ENCODE measurements around the gene CDK9.

The CDK9 gene

GRCh38 chr9:127808347-127809001, 22.6 kb downstream of the CDK9 start:
- DNase-seq (ENCODE audit: low read depth), result no peak
- no peak for TF ChIP-seq CTCF (IDR thresholded peaks at IDR 0.05; ENCODE audit: insufficient read depth, low read depth, low read length, missing control alignments)

GRCh38 chr9:127809002-127809539, 23.2 kb downstream of the CDK9 start:
- no peak for DNase-seq (ENCODE audit: low read depth)
- TF ChIP-seq CTCF (IDR thresholded peaks at IDR 0.05; ENCODE audit: insufficient read depth, low read depth, low read length, missing control alignments), result no peak
- no peak overlapping the region for H3K4me3 ChIP-seq (ENCODE audit: low read length)

More at GRCh38 chr9:127808347-127809001, 22.6 kb downstream of the CDK9 start:
- no peak overlapping the region for H3K4me3 ChIP-seq (ENCODE audit: low read length)

- peak; percentile 61 for DNase-seq (ENCODE audit: low read depth)
- H3K4me3 ChIP-seq (ENCODE audit: low read length), result no peak overlapping the region
- TF ChIP-seq CTCF (IDR thresholded peaks at IDR 0.05; ENCODE audit: insufficient read depth, low read depth, low read length, missing control alignments), result no peak
These were observed 23.9 kb downstream of the CDK9 start for GRCh38 chr9:127809540-127810377.

- no peak for DNase-seq (ENCODE audit: low read depth)
- H3K4me3 ChIP-seq (ENCODE audit: low read length), result no peak overlapping the region
- TF ChIP-seq CTCF (IDR thresholded peaks at IDR 0.05; ENCODE audit: insufficient read depth, low read depth, low read length, missing control alignments), result no peak
These were observed 24.7 kb downstream of the CDK9 start for GRCh38 chr9:127810378-127811187.

GRCh38 chr9:127812011-127812410, 26.2 kb downstream of the CDK9 start:
- no peak overlapping the region for H3K4me3 ChIP-seq (ENCODE audit: low read length)
- TF ChIP-seq CTCF (IDR thresholded peaks at IDR 0.05; ENCODE audit: insufficient read depth, low read depth, low read length, missing control alignments), result no peak
- DNase-seq (ENCODE audit: low read depth), result no peak

- H3K4me3 ChIP-seq (ENCODE audit: low read length), result no peak overlapping the region
- no peak for TF ChIP-seq CTCF (IDR thresholded peaks at IDR 0.05; ENCODE audit: insufficient read depth, low read depth, low read length, missing control alignments)
- no peak for DNase-seq (ENCODE audit: low read depth)
These were observed 27.3 kb downstream of the CDK9 start for GRCh38 chr9:127812936-127813675.
